ENCODE results near the gene MAGT1.

MAGT1 gene

GRCh38 chrX:77802201-77802600, 93.0 kb downstream of the MAGT1 start:
- Histone ChIP-seq H3K27ac (no peak overlapping the region), H3K36me3 (ENCODE audit: insufficient read depth, low read length) (no peaks in the 10 kb centered on the region), H3K9me3 (ENCODE audit: low read depth, low read length) (no peaks in the 10 kb centered on the region), H3K4me3 (no peak overlapping the region), H3K9ac (ENCODE audit: insufficient read length) (no peak overlapping the region)
- TF ChIP-seq POLR2AphosphoS5 (IDR thresholded peaks at IDR 0.05; ENCODE audit: borderline replicate concordance, low read depth, low read length) (no peak), FOXP2 (optimal IDR thresholded peaks at IDR 0.05; ENCODE audit: control extremely low read depth, extremely low read length, insufficient read depth) (no peak), EZH2 (IDR thresholded peaks at IDR 0.05) (no peak)
- DNase-seq (ENCODE audit: low read depth, low spot score): no peak

GRCh38 chrX:77795124-77795523, 100.1 kb downstream of the MAGT1 start:
- H3K27ac ChIP-seq: no peak overlapping the region
- TF ChIP-seq POLR2AphosphoS5 (IDR thresholded peaks at IDR 0.05; ENCODE audit: borderline replicate concordance, low read depth, low read length): no peak
- TF ChIP-seq FOXP2 (optimal IDR thresholded peaks at IDR 0.05; ENCODE audit: control extremely low read depth, extremely low read length, insufficient read depth): no peak
- no peak for TF ChIP-seq EZH2 (IDR thresholded peaks at IDR 0.05)
- no peak for DNase-seq (ENCODE audit: low read depth, low spot score)
- no peak overlapping the region for H3K9ac ChIP-seq (ENCODE audit: insufficient read length)
- H3K4me3 ChIP-seq: no peak overlapping the region
- no peaks in the 10 kb centered on the region for H3K36me3 ChIP-seq (ENCODE audit: insufficient read depth, low read length)
- no peaks in the 10 kb centered on the region for H3K9me3 ChIP-seq (ENCODE audit: low read depth, low read length)

GRCh38 chrX:77793946-77794345, 101.3 kb downstream of the MAGT1 start:
- Histone ChIP-seq H3K36me3 (ENCODE audit: insufficient read depth, low read length) (no peaks in the 10 kb centered on the region), H3K9ac (ENCODE audit: insufficient read length) (no peak overlapping the region), H3K9me3 (ENCODE audit: low read depth, low read length) (no peaks in the 10 kb centered on the region), H3K4me3 (no peak overlapping the region), H3K27ac (no peak overlapping the region)
- TF ChIP-seq EZH2 (IDR thresholded peaks at IDR 0.05) (no peak), FOXP2 (optimal IDR thresholded peaks at IDR 0.05; ENCODE audit: control extremely low read depth, extremely low read length, insufficient read depth) (no peak), POLR2AphosphoS5 (IDR thresholded peaks at IDR 0.05; ENCODE audit: borderline replicate concordance, low read depth, low read length) (no peak)
- DNase-seq (ENCODE audit: low read depth, low spot score): no peak

- no peak overlapping the region for H3K9ac ChIP-seq (ENCODE audit: insufficient read length)
- no peak for DNase-seq (ENCODE audit: low read depth, low spot score)
- H3K9me3 ChIP-seq (ENCODE audit: low read depth, low read length): no peaks in the 10 kb centered on the region
- H3K27ac ChIP-seq: no peak overlapping the region
- peaks cover 6% of the 10 kb centered on the region for H3K36me3 ChIP-seq (ENCODE audit: insufficient read depth, low read length)
- TF ChIP-seq POLR2AphosphoS5 (IDR thresholded peaks at IDR 0.05; ENCODE audit: borderline replicate concordance, low read depth, low read length) (no peak), EZH2 (IDR thresholded peaks at IDR 0.05) (no peak), FOXP2 (optimal IDR thresholded peaks at IDR 0.05; ENCODE audit: control extremely low read depth, extremely low read length, insufficient read depth) (no peak)
- no peak overlapping the region for H3K4me3 ChIP-seq
These were observed 107.2 kb downstream of the MAGT1 start for GRCh38 chrX:77788050-77788449.

- H3K4me3 ChIP-seq: peak overlapping the region; percentile 87
- DNase-seq (ENCODE audit: low read depth, low spot score): no peak
- no peak for TF ChIP-seq FOXP2 (optimal IDR thresholded peaks at IDR 0.05; ENCODE audit: control extremely low read depth, extremely low read length, insufficient read depth)
- peak; percentile 10; the same call in 1 of the 2 replicates for TF ChIP-seq POLR2AphosphoS5 (IDR thresholded peaks at IDR 0.05; ENCODE audit: borderline replicate concordance, low read depth, low read length)
- H3K9ac ChIP-seq (ENCODE audit: insufficient read length): peak overlapping the region; percentile 54
- peak overlapping the region; percentile 37; the same call in 1 of the 2 replicates for H3K27ac ChIP-seq
- H3K9me3 ChIP-seq (ENCODE audit: low read depth, low read length): no peaks in the 10 kb centered on the region
- peaks cover 11% of the 10 kb centered on the region for H3K36me3 ChIP-seq (ENCODE audit: insufficient read depth, low read length)
These were observed 108.9 kb downstream of the MAGT1 start for GRCh38 chrX:77786365-77786680.

GRCh38 chrX:77785486-77786364, 109.5 kb downstream of the MAGT1 start, which contains the start of gene ATRX:
Gene ATRX, minus strand, starts transcription at chrX:77786216. Its CDS starts 215 bp downstream, at chrX:77786001.
- H3K27ac ChIP-seq: peak within 1 kb of the TSS; percentile 91
- H3K9me3 ChIP-seq (ENCODE audit: low read depth, low read length): no peaks in the 10 kb centered on the region
- DNase-seq (ENCODE audit: low read depth, low spot score): peak; percentile 14
- H3K36me3 ChIP-seq (ENCODE audit: insufficient read depth, low read length): peaks cover 11% of the 10 kb centered on the region
- TF ChIP-seq FOXP2 (optimal IDR thresholded peaks at IDR 0.05; ENCODE audit: control extremely low read depth, extremely low read length, insufficient read depth) (no peak), POLR2AphosphoS5 (IDR thresholded peaks at IDR 0.05; ENCODE audit: borderline replicate concordance, low read depth, low read length) (peak; percentile 90)
- peak within 1 kb of the TSS; percentile 87 for H3K4me3 ChIP-seq
- peak within 1 kb of the TSS; percentile 97 for H3K9ac ChIP-seq (ENCODE audit: insufficient read length)

- Histone ChIP-seq H3K9me3 (ENCODE audit: low read depth, low read length) (no peaks in the 10 kb centered on the region), H3K9ac (ENCODE audit: insufficient read length) (no peak overlapping the region), H3K36me3 (ENCODE audit: insufficient read depth, low read length) (peaks cover 17% of the 10 kb centered on the region), H3K4me3 (no peak overlapping the region), H3K27ac (no peak overlapping the region)
- no peak for TF ChIP-seq FOXP2 (optimal IDR thresholded peaks at IDR 0.05; ENCODE audit: control extremely low read depth, extremely low read length, insufficient read depth)
- no peak for TF ChIP-seq POLR2AphosphoS5 (IDR thresholded peaks at IDR 0.05; ENCODE audit: borderline replicate concordance, low read depth, low read length)
- TF ChIP-seq EZH2 (IDR thresholded peaks at IDR 0.05): no peak
- no peak for DNase-seq (ENCODE audit: low read depth, low spot score)
These were observed 115.5 kb downstream of the MAGT1 start for GRCh38 chrX:77779695-77780094.

- no peak for DNase-seq (ENCODE audit: low read depth, low spot score)
- Histone ChIP-seq H3K27ac (no peak overlapping the region), H3K36me3 (ENCODE audit: insufficient read depth, low read length) (peaks cover 5% of the 10 kb centered on the region; the same call in 1 of the 2 replicates), H3K9ac (ENCODE audit: insufficient read length) (no peak overlapping the region), H3K9me3 (ENCODE audit: low read depth, low read length) (no peaks in the 10 kb centered on the region), H3K4me3 (no peak overlapping the region)
- TF ChIP-seq EZH2 (IDR thresholded peaks at IDR 0.05): no peak
- no peak for TF ChIP-seq POLR2AphosphoS5 (IDR thresholded peaks at IDR 0.05; ENCODE audit: borderline replicate concordance, low read depth, low read length)
- no peak for TF ChIP-seq FOXP2 (optimal IDR thresholded peaks at IDR 0.05; ENCODE audit: control extremely low read depth, extremely low read length, insufficient read depth)
These were observed 118.6 kb downstream of the MAGT1 start for GRCh38 chrX:77776659-77777058.

All from SK-N-MC (cell line).